ENCODE results near the gene SLC46A3. TPM values are rescaled to one million over a fixed set of nuclear protein-coding genes. Genes with fewer than 3 reads are reported as not detected.

Gene SLC46A3
- polyA plus RNA-seq, 2 of the 4 experiments (the other 2 are of a cell fraction): 2.1 to 6.8 TPM

GRCh38 chr13:28658539-28658795 is 60.3 kb downstream of the SLC46A3 start:
- no peak for TF ChIP-seq CTCF (IDR thresholded peaks at IDR 0.05)
- TF ChIP-seq EP300 (IDR thresholded peaks at IDR 0.05): no peak
- no peak for TF ChIP-seq SMC3 (IDR thresholded peaks at IDR 0.05)
- TF ChIP-seq ZFP36 (IDR thresholded peaks at IDR 0.05; ENCODE audit: borderline replicate concordance, partially characterized antibody): no peak
- TF ChIP-seq CBX8 (IDR thresholded peaks at IDR 0.05): no peak
- no peak for TF ChIP-seq ZC3H11A (IDR thresholded peaks at IDR 0.05)
- no peak for TF ChIP-seq FOXS1 (CRISPR knock-in tag; IDR thresholded peaks at IDR 0.05)
- no peak for TF ChIP-seq TFCP2L1 (CRISPR knock-in tag; IDR thresholded peaks at IDR 0.05)
- FAIRE-seq (no peak), ATAC-seq (peak; percentile 14 to 31; a peak in 3 of 6 replicates), DNase-seq (ENCODE audit: low read depth in 1 of 2, low spot score in 1 of 2) (no peak)
- CTCF ChIA-PET: interaction anchor here (0.9 kb wide), 1 partner anchor 330 kb away, joined by 3 read pairs; no protein-coding TSS in a partner anchor
- peak overlapping the region; percentile 95 for H3K4me3 ChIP-seq
- POLR2A ChIA-PET: interaction anchor here (0.6 to 1.6 kb wide), 3 partner anchors 10 to 138 kb away, joined by 3 to 7 read pairs (median 7); no protein-coding TSS in a partner anchor
- H3K4me2 ChIP-seq: peak overlapping the region; percentile 88
- peaks cover 27% of the 10 kb centered on the region; the same call in 2 of the 3 replicates for H3K4me1 ChIP-seq
- WGBS (ENCODE audit: missing lambda C conversion rate): 6% methylated on average over 8 of the region's 8 CpGs
- no peaks in the 10 kb centered on the region for H3K9me3 ChIP-seq
- peak overlapping the region; percentile 95 to 99 for H3K27ac ChIP-seq

- CTCF ChIA-PET: no interaction called here
- Histone ChIP-seq H3K4me1 (peaks cover 27% of the 10 kb centered on the region; the same call in 2 of the 3 replicates), H3K9me3 (no peaks in the 10 kb centered on the region), H3K27ac (peak overlapping the region; percentile 95 to 99), H3K4me3 (peak overlapping the region; percentile 95), H3K4me2 (peak overlapping the region; percentile 88)
- ATAC-seq (no peak), FAIRE-seq (no peak), DNase-seq (ENCODE audit: low read depth in 1 of 2, low spot score in 1 of 2) (peak in 1 of 2 experiments; percentile 11)
- TF ChIP-seq FOSB (CRISPR knock-in tag; IDR thresholded peaks at IDR 0.05): no peak
- TF ChIP-seq RNF2 (IDR thresholded peaks at IDR 0.05; ENCODE audit: borderline replicate concordance, low read depth): no peak
- no peak for TF ChIP-seq JUNB (IDR thresholded peaks at IDR 0.05)
- no peak for TF ChIP-seq TFCP2L1 (CRISPR knock-in tag; IDR thresholded peaks at IDR 0.05)
- TF ChIP-seq RARB (CRISPR knock-in tag; IDR thresholded peaks at IDR 0.05): no peak
- no peak for TF ChIP-seq KDM1A (IDR thresholded peaks at IDR 0.05; ENCODE audit: low read depth)
- TF ChIP-seq REST (IDR thresholded peaks at IDR 0.05): no peak
- no peak for TF ChIP-seq HMGXB4 (CRISPR knock-in tag; IDR thresholded peaks at IDR 0.05; ENCODE audit: borderline replicate concordance)
- no peak for TF ChIP-seq USF2 (IDR thresholded peaks at IDR 0.05)
- TF ChIP-seq KDM5A (IDR thresholded peaks at IDR 0.05): no peak
- no peak for TF ChIP-seq CTCF (IDR thresholded peaks at IDR 0.05)
- no peak for TF ChIP-seq CBX8 (IDR thresholded peaks at IDR 0.05)
- no peak for TF ChIP-seq CBX2 (IDR thresholded peaks at IDR 0.05; ENCODE audit: borderline replicate concordance, low read depth)
- TF ChIP-seq ATOH8 (CRISPR knock-in tag; IDR thresholded peaks at IDR 0.05; ENCODE audit: low read depth): no peak
- TF ChIP-seq BCL3 (IDR thresholded peaks at IDR 0.05): no peak
- 52% methylated on average over 12 of the region's 12 CpGs for WGBS (ENCODE audit: missing lambda C conversion rate)
- POLR2A ChIA-PET: interaction anchor here (0.6 to 1.6 kb wide), 3 partner anchors 9 to 139 kb away, joined by 3 to 7 read pairs (median 7); no protein-coding TSS in a partner anchor
Measured at GRCh38 chr13:28657784-28658538, 60.8 kb downstream of the SLC46A3 start.
